Spleen (tissue), 7 donors: ENCODE data around the gene ROCK1.

Experiments
- CTCF ChIP-seq, 11 experiments: fragments of 200-600 bp in 7 of 11; fragments of 450-650 bp in 4 of 11; sonication (generic) in 4 of 11; IDR thresholded peaks in 8 of 11; conservative IDR thresholded peaks in 3 of 11; 1 replicate in 7 of 11; 2 replicates in 4 of 11; pipeline versions ENCODE4 v1.4.0 to v1.8.0; 2016 to 2021; ENCODE audit warnings: antibody characterized with exemption in 11 of 11, inconsistent platforms in 4 of 11, mild to moderate bottlenecking in 1 of 11
- POLR2A ChIP-seq, 3 donors: fragments of 450-650 bp; IDR thresholded peaks; one replicate each; pipeline ENCODE4 v1.5.1; 2017; ENCODE audit warnings: antibody characterized with exemption in 3 of 3, mild to moderate bottlenecking in 1 of 3
- donor health status: DM: no; HTN: no; CAD: no; lungs with moderate emphysema.
- donor health status: DM: no; HTN: no; CAD: no.
- donor health status: DM: no; HTN: no; CAD: no.

GRCh38 chr18:21110713-21111345 is 784 bp downstream of the ROCK1 start:
- TF ChIP-seq CTCF (IDR thresholded peaks at IDR 0.05 in 8 of 11, conservative IDR thresholded peaks at IDR 0.05 in 3 of 11) (no peak), POLR2A (IDR thresholded peaks at IDR 0.05) (no peak)
